ENCODE measurements around the gene ROBO2.

ROBO2 gene

DNA sequence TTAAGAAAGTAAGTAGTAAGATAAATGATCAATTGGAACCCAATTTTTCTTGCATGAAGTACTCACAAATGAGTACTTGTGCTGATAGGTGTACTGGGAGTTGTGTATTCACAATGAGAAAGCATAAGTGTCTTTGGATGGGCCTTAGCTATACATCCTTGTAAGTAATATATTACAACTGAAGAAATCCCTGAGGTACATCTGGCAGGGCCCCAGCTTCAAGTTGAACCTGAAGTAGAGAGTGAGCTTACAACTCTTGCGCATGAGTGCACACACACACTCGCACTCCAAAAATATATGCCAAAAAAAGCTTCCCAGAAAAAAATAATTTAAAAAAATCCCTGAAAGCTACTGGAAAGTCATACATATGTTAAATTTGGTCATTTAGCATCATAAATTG is 222.5 kb downstream of the ROBO2 start:
- H3K4me3 ChIP-seq (ENCODE audit: low read depth, low read length): no peak overlapping the region
- TF ChIP-seq, protein P1, sequence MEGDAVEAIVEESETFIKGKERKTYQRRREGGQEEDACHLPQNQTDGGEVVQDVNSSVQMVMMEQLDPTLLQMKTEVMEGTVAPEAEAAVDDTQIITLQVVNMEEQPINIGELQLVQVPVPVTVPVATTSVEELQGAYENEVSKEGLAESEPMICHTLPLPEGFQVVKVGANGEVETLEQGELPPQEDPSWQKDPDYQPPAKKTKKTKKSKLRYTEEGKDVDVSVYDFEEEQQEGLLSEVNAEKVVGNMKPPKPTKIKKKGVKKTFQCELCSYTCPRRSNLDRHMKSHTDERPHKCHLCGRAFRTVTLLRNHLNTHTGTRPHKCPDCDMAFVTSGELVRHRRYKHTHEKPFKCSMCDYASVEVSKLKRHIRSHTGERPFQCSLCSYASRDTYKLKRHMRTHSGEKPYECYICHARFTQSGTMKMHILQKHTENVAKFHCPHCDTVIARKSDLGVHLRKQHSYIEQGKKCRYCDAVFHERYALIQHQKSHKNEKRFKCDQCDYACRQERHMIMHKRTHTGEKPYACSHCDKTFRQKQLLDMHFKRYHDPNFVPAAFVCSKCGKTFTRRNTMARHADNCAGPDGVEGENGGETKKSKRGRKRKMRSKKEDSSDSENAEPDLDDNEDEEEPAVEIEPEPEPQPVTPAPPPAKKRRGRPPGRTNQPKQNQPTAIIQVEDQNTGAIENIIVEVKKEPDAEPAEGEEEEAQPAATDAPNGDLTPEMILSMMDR (IDR thresholded peaks at IDR 0.05; ENCODE audit: borderline replicate concordance, insufficient read depth, low read depth, low read length): no peak

DNA sequence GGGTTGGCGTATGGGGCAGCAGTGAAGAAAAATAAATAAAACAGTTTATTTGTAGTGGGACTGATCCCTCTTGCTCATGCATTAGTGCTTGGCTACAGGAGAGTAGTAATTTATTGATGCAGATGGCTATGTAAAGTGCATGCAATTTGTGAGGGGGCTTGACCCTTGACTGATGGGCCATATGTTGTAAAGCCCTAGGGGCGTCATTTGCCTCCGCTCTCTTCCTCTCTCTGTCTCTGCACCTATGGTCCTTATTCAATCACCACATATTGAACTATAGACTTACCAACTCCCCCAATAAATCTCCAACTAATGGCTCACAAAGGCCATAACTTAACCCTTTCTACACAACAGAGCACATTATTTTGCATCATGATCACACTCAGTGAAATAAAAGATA is 227.7 kb downstream of the ROBO2 start:
- H3K4me3 ChIP-seq (ENCODE audit: low read depth, low read length): no peak overlapping the region
- TF ChIP-seq, protein P1 (IDR thresholded peaks at IDR 0.05; ENCODE audit: borderline replicate concordance, insufficient read depth, low read depth, low read length): no peak

- no peak overlapping the region for H3K4me3 ChIP-seq (ENCODE audit: low read depth, low read length)
- TF ChIP-seq, protein P1 (IDR thresholded peaks at IDR 0.05; ENCODE audit: borderline replicate concordance, insufficient read depth, low read depth, low read length): no peak
These were observed 231.4 kb downstream of the ROBO2 start for GRCh38 chr3:77271306-77271705.

DNA sequence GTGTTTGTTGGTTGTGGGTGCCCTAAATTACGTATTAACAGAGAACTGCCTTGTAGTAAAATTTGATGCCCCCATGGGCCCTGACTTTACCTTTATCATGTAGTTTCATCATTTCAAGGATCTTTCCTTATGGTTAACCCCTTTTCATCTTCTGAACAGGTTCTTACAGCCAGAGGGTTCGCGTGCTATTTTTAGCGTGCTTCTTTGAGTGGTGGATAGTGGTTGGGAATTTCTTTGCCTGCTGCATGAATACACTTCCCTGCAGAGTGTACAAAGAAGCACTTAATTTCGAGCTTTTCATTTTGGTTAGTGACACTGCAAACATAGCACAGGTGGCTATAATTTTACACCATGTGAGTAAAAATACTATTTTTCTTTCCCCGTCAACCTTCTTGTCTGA is 231.8 kb downstream of the ROBO2 start:
- no peak overlapping the region for H3K4me3 ChIP-seq (ENCODE audit: low read depth, low read length)
- TF ChIP-seq, protein P1 (IDR thresholded peaks at IDR 0.05; ENCODE audit: borderline replicate concordance, insufficient read depth, low read depth, low read length): no peak

- TF ChIP-seq, protein P1 (IDR thresholded peaks at IDR 0.05; ENCODE audit: borderline replicate concordance, insufficient read depth, low read depth, low read length): no peak
- H3K4me3 ChIP-seq (ENCODE audit: low read depth, low read length): no peak overlapping the region
These were observed 239.4 kb downstream of the ROBO2 start for GRCh38 chr3:77279276-77279675.

DNA sequence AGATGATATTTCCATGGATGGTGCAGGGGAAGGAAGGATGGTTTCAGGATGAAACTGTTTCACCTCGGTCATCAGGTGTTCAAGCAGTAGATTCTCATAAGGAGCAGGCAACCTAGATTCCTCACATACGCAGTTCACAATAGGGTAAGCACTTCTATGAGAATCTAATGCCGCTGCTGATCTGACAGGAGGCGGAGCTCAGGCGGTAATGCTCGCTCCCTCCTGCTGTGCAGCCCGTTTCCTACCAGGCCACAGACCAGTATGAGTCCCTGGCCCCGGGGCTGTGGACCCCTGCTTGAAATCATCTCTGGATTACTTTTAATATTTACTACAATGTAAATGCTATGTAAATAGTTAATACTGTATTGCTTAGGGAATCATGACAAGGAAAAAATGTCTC is 241.8 kb downstream of the ROBO2 start:
- H3K4me3 ChIP-seq (ENCODE audit: low read depth, low read length): no peak overlapping the region
- TF ChIP-seq, protein P1 (IDR thresholded peaks at IDR 0.05; ENCODE audit: borderline replicate concordance, insufficient read depth, low read depth, low read length): no peak

- TF ChIP-seq, protein P1 (IDR thresholded peaks at IDR 0.05; ENCODE audit: borderline replicate concordance, insufficient read depth, low read depth, low read length): no peak
- H3K4me3 ChIP-seq (ENCODE audit: low read depth, low read length): no peak overlapping the region
These were observed 243.2 kb downstream of the ROBO2 start for GRCh38 chr3:77283108-77283507.

All from GM12875 (cell line).